HG03060 (cell line): Measurements from ENCODE around the gene R3HDM2.

Experiments
- ATAC-seq: cut with Tn5 transposase; IDR thresholded peaks from one replicate; pipeline ENCODE4 v1.9.1; 2021; ENCODE audit warnings: low read depth, moderate number of reproducible peaks; ENCODE audit not compliant: unreplicated experiment

The R3HDM2 gene

GRCh38 chr12:57248934-57249742, 181.7 kb downstream of the R3HDM2 start:
- ATAC-seq = no peak

GRCh38 chr12:57247041-57247440, 183.8 kb downstream of the R3HDM2 start:
- no peak for ATAC-seq

GRCh38 chr12:57244312-57244696, 186.5 kb downstream of the R3HDM2 start:
- ATAC-seq = no peak

GRCh38 chr12:57243521-57244311, 187.1 kb downstream of the R3HDM2 start:
- ATAC-seq = no peak

GRCh38 chr12:57242691-57243454, 188.0 kb downstream of the R3HDM2 start:
- ATAC-seq = no peak

- ATAC-seq = no peak
Observed at GRCh38 chr12:57242329-57242690, 188.5 kb downstream of the R3HDM2 start.

- ATAC-seq = no peak
Observed at GRCh38 chr12:57241402-57242310, 189.2 kb downstream of the R3HDM2 start.

- ATAC-seq = no peak
Observed at GRCh38 chr12:57240926-57241401, 189.9 kb downstream of the R3HDM2 start.

- ATAC-seq = no peak
Observed at GRCh38 chr12:57240066-57240921, 190.5 kb downstream of the R3HDM2 start.

- no peak for ATAC-seq
Observed at GRCh38 chr12:57239587-57240065, 191.2 kb downstream of the R3HDM2 start.

GRCh38 chr12:57238854-57239554, 191.8 kb downstream of the R3HDM2 start:
- ATAC-seq = no peak

GRCh38 chr12:57237932-57238853, 192.7 kb downstream of the R3HDM2 start:
- no peak for ATAC-seq

- no peak for ATAC-seq
Observed at GRCh38 chr12:57237596-57237931, 193.3 kb downstream of the R3HDM2 start.

- no peak for ATAC-seq
Observed at GRCh38 chr12:57236925-57237595, 193.8 kb downstream of the R3HDM2 start.

- no peak for ATAC-seq
Observed at GRCh38 chr12:57236201-57236924, 194.5 kb downstream of the R3HDM2 start.

- no peak for ATAC-seq
Observed at GRCh38 chr12:57235728-57236131, 195.1 kb downstream of the R3HDM2 start.
